ENCODE measurements around the gene MORC1.
"Not testable (repeated sequence)": the region's sequence is repeated elsewhere in the genome, so short reads cannot be mapped to it uniquely, and the experiment has no call there.

The MORC1 gene

GRCh38 chr3:109117939-109118338 lies at the start of gene MORC1:
TSS of gene MORC1 (minus strand) at chr3:109118134. CDS start at chr3:109118059, 75 bp downstream.
- DNase-seq = no peak

DNA sequence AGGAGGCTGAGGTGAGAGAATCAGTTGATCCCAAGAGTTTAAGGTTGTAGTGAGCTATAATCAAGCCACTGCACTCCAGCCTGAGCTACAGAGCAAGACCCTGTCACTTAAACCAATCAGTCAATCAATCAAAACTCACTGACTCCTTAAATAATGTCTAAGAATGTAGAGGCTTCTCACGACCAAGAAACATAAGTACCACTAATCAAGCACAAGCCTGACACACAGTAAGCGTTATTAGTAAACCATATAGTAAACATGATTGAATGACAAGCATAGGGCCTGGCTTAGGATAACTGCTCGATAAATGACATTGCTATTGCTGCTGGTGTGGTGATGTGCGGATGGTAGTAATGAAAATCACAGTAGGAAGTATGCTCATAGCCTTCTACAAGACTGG lies 48.0 kb upstream of the MORC1 start:
- DNase-seq = no peak

DNA sequence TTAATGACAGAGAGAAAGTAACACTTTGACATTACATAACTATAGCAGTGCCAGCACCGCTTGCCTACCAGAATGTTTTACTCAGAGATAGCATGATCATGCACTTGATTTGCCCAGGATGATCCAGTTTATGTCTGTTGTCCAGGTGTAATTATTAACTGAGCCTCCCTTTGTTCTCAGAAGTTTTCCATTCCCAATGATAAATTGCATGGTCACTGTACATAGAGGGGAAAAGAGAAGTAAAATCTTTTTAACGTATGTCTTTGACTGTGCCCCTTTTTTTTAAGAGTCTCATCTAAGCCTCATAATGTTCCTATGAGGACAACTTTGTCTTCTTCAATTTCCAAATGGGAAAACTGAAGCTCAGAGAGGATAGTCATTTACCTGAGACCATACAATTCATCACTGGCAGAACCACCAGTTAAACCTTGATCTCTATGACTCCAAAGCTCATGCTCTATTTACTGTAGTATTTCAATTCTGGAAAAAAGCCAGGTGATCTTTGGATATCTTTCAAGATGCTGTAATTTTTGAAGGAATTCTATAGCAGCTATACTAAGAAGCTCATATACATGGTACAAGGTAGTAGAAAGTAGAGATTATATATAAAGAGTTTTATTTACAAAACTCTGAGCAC lies 43.7 kb upstream of the MORC1 start:
- no peak for DNase-seq

- no peak for DNase-seq
Observed at GRCh38 chr3:109155828-109156227, 37.9 kb upstream of the MORC1 start.

- DNase-seq = no peak
Observed at GRCh38 chr3:109154979-109155378, 37.0 kb upstream of the MORC1 start.

DNA sequence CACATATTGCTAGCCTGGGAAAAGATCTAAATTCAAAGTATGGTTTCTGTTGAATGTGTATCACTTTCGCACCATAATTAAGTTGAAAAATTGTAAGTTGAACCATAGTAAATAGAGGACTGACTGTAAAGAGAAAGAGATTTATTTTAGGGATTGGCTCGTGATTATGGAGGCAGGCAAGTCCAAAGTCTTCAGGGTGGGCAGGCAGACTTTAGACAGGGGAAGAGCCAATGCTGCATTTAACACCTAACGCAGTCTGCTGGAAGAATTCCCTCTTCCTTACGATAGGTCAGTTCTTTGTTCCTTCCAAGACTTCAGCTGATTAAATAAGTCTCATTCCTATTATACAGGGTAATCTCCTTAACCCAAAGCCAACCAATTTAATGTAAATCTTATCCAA lies 34.4 kb upstream of the MORC1 start:
- DNase-seq = no peak

GRCh38 chr3:109149078-109149477 lies 31.1 kb upstream of the MORC1 start:
- DNase-seq = no peak

GRCh38 chr3:109143646-109144045 lies 25.7 kb upstream of the MORC1 start:
- DNase-seq = no peak

GRCh38 chr3:109140318-109140717 lies 22.4 kb upstream of the MORC1 start:
- DNase-seq = no peak

DNA sequence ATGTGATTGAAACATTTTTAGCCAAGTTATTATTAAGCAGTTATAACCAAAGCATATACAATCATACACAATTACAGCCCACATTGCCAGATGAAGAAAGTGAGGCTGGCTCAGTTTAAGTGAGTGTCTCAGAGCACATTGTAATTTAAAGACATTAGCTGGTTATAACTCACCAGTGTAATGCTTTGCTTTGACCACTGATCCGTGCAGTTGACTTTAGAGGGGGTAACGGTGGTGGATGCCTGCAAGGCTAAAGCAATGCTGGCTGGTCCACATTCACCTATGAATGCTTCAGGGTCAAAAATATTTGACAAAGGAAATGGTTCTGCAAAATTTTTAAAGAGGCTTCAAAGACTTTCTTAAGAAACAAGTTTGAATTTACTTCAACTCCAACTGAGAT lies 19.8 kb upstream of the MORC1 start:
- DNase-seq = no peak

DNA sequence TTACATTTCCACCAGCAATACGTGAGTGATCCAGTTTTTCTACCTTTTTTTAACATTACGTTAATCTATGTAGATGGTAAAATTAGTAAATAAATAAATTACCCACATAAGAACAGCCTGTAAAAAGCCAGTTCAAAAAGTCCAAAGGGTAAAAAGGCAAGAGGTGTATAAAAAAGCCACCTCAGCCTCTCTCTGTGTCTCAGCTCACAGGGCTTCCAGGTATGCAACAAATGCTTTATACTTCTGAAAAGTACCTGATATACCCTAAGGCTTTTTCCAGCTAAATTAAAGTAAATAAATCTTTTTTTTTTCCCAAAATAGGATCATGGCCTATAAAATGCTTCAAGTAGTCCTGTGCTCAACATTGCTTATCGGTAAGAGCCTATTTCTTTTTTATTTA lies 18.6 kb upstream of the MORC1 start, which contains the start of gene C3orf85:
TSS of gene C3orf85 (plus strand) at position 197 of the 400 bp plus-strand sequence. CDS start at position 326, 129 bp downstream.
- DNase-seq = no peak

GRCh38 chr3:109133474-109133816 lies 15.5 kb upstream of the MORC1 start:
- DNase-seq = not testable (repeated sequence)

GRCh38 chr3:109132801-109133473 lies 15.0 kb upstream of the MORC1 start:
- DNase-seq = no peak

- DNase-seq = no peak
Observed at GRCh38 chr3:109131276-109131675, 13.3 kb upstream of the MORC1 start.

DNA sequence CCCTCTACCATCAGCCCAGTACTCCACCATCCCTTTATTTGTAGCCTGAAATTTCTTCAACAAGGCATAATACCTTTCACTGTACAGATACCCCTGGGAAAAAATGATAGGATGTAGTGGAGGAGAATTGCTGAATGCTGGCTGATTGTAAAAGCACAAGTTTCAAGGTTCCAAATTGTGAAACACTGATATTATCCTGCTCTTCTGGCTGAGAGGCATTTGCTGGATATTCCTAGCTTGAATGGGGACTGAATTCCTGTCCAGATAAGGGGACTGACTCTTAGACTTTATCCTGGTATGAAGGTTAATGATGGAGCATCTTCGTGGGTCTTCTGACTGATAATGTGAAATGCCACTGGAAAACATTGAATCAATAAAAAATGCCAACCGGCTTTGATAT lies 9.6 kb upstream of the MORC1 start:
- no peak for DNase-seq

DNA sequence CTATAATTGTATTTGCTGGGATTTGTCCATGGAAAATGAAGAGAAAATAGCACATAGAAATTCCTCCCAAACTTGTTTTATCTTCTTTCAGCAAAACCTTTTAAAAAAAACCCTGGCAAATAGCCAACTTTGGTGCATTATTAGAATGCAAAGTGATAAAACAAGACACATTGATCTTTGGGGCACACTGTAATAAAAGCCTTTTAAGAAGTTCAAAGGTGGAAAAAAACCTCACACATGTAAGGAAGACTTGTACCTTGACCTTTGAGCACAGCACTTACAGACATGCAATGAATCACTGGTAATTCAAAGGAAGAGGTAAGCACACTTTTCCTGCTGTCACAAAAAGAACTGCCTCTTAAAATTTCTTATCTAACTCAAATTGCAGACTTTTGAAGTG lies 8.0 kb upstream of the MORC1 start:
- no peak for DNase-seq

DNA sequence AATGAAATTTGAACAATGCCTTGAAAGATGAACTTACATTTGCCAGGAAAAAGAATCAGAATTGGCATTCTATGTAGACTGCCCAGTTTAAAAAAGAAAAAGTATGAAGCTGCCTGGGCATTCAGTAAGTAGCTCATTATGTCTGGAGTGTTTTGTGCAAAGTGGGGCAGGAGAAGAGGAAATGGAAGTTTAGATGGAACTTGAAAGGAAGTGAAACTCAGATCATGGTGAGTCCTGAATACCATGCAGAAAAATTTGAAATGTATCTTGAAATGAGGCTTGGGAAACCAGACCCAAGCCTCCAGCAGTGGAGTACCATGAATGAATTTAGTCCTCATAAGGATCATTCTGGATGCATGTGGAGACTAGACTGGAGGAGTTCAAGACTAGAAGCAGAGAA lies 4.8 kb upstream of the MORC1 start:
- no peak for DNase-seq

DNA sequence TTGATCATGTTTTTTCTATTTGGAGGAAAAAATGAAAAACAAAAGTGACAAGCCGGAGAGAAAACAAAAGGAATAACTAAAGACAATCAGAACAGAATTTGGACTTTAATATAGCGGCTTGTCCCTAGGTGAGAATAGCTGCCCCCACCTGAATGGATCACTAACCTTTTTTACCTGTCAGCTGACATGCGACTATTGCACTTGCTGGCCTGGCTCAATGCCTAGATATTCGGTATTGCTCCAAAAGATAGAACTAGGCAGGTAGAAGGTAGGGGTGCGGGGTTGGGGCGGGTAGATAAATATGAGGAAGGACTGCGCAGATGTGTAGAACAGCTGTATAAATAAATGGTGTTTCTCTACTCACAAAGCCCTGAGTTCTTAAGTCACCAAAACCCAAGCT lies 650 bp upstream of the MORC1 start:
- DNase-seq = no peak

DNA sequence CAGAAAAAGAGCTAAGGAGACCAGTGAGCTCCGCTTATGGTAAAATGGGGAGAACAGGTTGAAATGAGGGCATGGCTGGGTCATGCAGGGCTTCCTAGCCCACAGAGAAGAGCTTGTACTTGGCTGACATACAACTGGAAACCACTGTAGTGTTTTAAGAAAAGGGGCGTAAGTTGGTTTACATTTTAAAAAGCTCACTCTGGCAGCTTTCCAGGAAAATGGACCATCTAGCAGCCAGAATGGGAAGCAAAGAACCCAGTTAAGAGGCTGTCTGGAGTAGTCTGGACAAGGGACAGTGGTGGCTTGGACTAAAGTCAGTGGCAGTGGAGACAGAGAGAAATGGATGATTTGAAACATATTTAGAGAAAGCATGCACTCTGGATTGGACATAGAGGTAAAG lies 1.9 kb downstream of the MORC1 start:
- no peak for DNase-seq

- DNase-seq = no peak
Observed at GRCh38 chr3:109115451-109115850, 2.5 kb downstream of the MORC1 start.

- DNase-seq = no peak
Observed at GRCh38 chr3:109114746-109115145, 3.2 kb downstream of the MORC1 start.

DNA sequence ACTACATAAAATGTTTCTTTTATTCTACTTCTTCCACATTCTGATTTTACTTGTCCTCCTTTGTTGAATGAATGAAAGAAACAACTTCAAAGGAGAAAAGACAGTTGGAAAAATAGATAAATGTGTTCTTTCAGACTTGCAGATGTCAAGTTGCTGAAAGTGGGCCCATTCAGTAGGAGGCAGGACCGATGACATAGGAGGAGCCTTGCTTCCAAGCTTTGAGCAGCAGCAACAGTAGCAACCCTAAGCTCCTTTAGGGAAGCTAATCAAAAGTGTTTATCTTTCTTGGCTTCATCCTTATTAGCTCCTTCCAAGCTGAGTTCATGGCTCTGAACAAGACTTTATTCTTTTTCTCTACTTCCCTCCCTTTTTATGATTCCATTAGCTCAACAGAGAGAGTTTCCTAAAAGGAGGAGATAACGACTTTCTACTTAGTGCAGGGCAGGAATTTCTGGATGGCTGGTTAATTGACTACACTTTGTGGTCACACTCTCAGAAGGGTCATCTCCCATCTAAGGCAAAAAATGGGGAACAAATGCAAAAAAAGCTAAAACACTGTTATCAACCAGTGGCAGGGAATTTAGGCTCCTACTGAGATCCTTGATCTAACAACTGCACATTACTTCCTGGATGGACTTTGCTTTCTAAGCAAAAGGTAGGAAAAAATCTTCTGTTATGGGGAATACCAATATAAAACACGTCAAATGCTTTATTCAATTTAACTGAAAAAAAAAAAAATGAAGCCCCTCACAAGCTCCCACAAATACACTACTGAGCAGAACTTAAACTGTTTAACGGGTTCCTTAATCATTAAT lies 4.8 kb downstream of the MORC1 start:
- no peak for DNase-seq

GRCh38 chr3:109109574-109109973 lies 8.4 kb downstream of the MORC1 start:
- DNase-seq = no peak

GRCh38 chr3:109098079-109098644 lies 19.8 kb downstream of the MORC1 start:
- DNase-seq = peak; percentile 24 to 37

Measured in Kasumi-1 (cell line).